ENCODE data around the gene RITA1.

The RITA1 gene

DNA sequence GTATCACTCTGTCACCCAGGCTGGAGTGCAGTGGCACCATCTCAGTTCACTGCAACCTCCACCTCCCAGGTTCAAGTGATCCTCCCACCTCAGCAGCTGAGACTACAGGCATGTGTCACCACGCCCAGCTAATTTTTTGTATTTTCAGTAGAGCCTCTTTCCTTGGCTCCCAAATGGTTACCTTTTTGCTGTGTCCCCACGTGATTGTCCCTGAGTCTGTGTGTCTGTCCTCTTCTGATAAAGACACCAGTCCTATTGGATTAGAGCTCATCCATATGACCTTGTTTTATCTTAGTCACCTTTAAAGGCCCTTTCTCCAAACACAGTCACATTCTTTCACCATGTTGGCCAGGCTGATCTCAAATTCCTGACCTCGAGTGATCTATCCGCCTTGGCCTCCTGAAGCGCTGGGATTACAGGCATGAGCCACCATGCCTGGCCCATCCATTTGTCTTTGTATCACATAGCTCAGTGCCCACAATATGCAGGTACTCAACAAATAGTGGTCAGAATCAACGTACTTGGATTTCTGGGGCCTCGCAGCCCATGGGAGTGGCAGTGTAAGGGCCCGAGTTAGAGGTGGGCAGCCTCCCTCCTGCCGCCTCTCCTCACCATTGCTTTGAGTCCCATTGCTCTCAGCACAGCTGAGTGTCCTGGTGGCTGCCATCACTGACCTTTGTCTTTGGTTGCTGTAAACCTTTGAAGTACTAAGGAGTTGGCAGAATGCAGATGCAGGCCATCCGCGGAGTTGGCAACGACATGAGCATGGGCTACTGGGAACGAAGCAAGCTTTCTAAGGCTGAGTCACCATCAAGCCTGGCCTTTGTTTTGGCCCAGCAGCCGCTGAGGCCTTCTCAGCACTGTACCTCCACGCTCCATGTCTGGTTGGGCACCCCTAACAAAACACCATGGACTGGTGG is 45.1 kb downstream of the RITA1 start:
- no peak for DNase-seq (ENCODE audit: low spot score)

DNA sequence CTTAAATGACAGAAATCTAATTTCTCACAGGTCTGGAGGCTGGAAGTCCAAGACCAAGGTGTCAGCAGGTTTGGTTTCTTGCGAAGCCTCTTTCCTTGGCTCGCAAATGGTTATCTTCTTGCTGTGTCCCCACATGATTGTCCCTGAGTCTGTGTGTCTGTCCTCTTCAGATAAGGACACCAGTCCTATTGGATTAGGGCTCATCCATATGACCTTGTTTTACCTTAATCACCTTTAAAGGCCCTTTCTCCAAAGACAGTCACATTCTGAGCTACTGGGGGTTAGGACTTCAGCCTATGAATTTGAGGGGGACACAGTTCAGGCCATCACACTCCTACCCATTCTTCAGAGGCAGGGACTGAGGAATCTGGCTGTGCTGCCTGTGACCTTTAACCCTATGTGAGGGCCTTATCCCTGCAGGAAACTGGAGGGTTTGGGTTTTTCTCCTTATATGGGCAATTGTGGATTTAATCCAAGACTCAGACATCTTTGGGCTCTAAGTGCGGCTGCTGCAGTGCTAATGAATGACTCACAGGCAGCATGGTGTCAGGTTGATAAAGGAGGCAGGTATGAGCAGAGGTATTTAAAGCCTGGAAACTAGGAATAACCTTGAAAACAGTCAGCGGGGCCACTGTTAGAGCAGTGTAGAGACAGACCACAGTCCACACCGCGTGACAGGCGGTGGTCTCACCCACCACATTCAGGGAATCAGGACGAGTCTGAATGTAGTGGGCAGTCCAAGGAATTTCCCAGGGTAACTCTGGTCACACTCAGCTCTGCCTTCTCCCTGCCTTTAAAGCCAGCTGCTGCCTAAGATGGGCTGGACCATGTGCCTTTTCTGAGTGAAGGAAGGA is 45.9 kb downstream of the RITA1 start:
- DNase-seq (ENCODE audit: low spot score): peak; percentile 69

DNA sequence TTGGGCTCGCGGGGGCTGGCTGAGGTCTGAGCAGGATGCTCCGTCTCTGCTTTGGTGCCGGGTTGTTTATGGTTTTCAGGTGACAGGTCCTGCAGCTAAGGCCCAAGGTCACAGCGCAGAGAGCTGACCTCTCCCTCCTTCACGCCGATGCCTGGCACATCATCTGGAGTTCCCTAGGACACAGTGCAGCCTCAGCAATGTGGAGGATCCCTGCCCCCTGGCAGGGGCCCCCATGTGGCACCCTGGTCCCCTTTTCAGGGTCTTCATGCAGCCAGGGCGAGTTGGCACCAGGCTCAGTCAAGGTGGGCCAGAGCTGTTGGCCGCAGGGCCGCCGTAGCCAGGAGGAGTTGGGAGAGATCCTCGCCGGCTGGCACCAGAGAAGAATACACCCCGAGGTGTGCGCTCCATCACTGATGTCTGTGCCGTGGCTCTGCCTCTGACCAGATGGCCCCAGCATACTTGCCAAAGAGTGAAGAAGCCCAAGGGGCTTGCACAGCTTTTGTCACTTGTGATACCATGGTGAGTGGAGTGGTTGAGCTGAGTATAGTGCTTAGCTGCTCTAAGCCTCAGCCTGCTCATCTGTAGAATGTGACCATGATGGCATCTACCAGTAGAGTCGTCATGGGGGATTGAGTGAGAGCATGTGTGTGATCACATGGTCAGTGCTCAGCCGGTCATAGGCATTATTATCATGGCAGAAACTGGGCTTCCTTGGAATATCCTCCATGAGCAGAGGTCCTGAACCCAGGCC is 46.7 kb downstream of the RITA1 start:
- no peak for DNase-seq (ENCODE audit: low spot score)

- DNase-seq (ENCODE audit: low spot score): peak; percentile 90
These were observed 47.5 kb downstream of the RITA1 start for GRCh38 chr12:113232840-113233585.

- no peak for DNase-seq (ENCODE audit: low spot score)
These were observed 48.4 kb downstream of the RITA1 start for GRCh38 chr12:113233967-113234366.

DNA sequence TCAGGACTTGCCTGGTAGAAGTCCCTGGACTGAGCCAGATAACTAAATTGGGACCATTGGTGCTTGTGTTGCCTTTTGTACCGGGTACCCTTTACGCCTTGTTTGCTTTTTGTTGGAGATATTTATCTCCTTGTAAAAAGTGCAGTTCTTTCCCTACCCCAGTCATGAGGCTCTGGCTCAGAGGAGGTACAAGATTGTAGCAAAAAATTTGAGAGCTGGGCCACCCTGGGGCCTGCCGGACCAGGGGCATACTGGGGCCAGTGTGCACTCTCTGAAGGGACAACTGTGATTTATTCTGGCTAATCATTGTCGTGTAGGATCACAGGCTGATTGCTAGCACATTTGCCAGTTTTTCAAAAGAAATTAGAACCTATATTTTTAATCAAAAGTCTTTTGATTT is 49.0 kb downstream of the RITA1 start:
- DNase-seq (ENCODE audit: low spot score): no peak

DNA sequence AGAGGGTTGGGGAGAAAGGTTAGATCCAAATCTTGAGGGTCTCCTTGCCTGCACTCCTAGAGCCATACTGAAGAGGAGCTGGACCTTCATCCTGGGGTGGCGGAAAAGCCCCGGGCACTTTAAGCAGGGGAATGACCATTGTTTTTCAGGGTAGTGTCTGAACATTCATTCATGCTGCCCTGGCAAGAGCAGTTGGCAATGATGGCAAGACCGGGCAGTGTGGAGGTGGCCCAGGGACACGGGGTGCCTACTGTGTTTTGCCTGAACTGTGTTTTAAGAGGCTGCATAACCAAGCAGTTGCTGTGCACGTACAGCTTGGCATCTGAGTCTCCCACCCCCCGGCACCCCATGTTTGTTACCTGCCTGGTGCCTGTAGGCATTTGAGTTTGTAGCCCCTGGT is 50.5 kb downstream of the RITA1 start:
- no peak for DNase-seq (ENCODE audit: low spot score)

- peak; percentile 88 for DNase-seq (ENCODE audit: low spot score)
These were observed 51.2 kb downstream of the RITA1 start for GRCh38 chr12:113236539-113237399.

DNA sequence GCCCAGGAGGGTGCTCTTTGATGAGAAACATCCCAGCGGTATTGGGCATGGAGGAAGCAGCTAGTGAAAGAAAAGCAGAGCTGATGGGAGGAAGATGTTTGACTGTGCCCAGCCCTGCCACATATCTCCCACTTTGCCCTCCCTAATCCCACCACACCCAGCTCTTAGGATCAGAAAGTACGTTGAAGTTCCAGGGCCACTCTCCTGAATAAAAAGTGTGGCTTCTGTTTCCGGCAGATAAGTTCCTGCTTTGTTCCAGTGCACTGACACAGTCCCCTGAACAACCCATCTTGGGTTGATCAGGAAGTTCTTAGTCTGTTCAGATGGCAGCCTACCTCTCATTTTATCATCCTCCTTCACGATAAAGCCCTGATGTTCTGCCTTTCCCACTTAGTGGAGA is 52.2 kb downstream of the RITA1 start:
- peak; percentile 39 for DNase-seq (ENCODE audit: low spot score)

GRCh38 chr12:113238309-113238708 is 52.8 kb downstream of the RITA1 start:
- peak; percentile 77 for DNase-seq (ENCODE audit: low spot score)

GRCh38 chr12:113239288-113239771 is 53.8 kb downstream of the RITA1 start:
- DNase-seq (ENCODE audit: low spot score): no peak

DNA sequence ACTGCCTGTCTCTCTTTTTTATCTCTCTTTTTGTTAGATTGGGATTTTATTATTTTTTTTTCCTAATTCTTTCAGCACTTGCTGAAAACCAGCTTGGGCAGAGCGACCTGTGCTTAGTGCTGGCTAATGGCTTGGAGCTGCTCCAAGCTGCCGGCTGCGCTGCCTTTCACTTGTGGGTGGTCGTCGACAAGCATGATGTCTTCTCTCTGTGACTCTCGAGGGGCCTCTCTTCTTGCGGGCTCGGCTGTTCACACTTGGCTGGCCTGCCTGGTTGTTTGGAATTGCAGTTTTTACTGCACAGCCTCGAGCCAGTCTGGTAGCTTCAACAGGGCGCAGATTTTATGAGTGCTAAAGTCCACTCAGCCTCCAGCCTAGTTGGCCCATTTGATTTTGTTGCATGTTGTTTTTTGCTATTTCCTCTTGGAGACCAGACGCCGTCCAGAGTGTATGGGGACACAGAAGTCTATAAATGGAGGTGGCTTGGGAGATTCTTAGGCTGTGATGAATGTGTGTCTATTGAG is 54.4 kb downstream of the RITA1 start:
- DNase-seq (ENCODE audit: low spot score): no peak

- no peak for DNase-seq (ENCODE audit: low spot score)
These were observed 54.9 kb downstream of the RITA1 start for GRCh38 chr12:113240395-113240794.

DNA sequence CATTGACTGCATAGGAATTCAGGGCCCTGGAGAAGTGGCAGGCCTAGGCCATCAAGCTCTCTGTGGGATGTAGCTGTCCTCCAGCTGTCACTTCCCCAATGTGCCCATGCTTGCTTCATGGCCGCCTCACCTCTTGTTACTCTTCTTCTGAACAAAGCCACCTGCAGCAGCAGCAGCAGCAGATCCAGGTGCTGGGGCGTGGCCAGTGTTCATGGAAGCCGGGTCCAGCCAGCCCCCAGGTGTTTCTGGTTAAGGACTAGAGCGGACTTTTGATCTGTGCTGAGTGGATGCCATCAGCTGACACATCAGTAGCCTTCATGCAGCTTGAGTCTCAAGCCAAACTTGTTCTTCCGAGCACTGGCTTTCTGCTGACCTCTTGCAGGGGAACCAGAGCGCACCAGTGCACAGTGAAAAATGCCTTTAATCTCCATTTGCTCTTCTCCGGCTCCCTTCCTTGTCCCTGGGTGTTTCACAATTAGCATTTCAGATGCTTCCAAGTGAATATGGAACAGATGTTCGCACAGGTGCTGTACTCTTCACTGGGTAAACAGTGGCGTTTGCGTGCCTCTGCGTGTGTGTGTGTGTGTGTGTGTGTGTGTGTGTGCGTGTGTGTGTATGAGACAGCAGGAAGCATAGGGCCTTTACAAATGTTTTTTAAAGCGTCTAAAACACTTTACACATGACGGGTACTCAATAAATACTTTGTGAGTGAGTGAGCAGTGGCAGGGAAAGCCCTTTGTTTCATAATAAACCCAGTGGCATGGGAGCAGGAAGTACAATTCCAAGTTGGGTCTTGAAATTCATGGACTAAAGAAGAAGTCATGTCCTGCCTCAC is 55.9 kb downstream of the RITA1 start:
- no peak for DNase-seq (ENCODE audit: low spot score)
